Daoy (cell line): ENCODE results near the gene GSC2. TPM values are rescaled to one million over a fixed set of nuclear protein-coding genes. Genes with fewer than 3 reads are reported as not detected.
"Not testable (repeated sequence)": the region's sequence is repeated elsewhere in the genome, so short reads cannot be mapped to it uniquely, and the experiment has no call there.

Source experiments
- DNase-seq: peaks from one replicate; pipeline ENCODE4 v3.0.0-alpha.2; 2015; ENCODE audit warnings: low read depth
- total RNA-seq: library from RNA; depleted of rRNA; stranded (reverse); fragments of >200 nt; shearing (Covaris generic); gene quantifications from 2 replicates; pipeline ENCODE4 v1.2.3, GENCODE V29; 2014

The GSC2 gene
- total RNA-seq, 1 experiment from 2014 or later = not detected

GRCh38 chr22:19178065-19178656 lies 28.1 kb upstream of the GSC2 start:
- DNase-seq = peak; percentile 59

DNA sequence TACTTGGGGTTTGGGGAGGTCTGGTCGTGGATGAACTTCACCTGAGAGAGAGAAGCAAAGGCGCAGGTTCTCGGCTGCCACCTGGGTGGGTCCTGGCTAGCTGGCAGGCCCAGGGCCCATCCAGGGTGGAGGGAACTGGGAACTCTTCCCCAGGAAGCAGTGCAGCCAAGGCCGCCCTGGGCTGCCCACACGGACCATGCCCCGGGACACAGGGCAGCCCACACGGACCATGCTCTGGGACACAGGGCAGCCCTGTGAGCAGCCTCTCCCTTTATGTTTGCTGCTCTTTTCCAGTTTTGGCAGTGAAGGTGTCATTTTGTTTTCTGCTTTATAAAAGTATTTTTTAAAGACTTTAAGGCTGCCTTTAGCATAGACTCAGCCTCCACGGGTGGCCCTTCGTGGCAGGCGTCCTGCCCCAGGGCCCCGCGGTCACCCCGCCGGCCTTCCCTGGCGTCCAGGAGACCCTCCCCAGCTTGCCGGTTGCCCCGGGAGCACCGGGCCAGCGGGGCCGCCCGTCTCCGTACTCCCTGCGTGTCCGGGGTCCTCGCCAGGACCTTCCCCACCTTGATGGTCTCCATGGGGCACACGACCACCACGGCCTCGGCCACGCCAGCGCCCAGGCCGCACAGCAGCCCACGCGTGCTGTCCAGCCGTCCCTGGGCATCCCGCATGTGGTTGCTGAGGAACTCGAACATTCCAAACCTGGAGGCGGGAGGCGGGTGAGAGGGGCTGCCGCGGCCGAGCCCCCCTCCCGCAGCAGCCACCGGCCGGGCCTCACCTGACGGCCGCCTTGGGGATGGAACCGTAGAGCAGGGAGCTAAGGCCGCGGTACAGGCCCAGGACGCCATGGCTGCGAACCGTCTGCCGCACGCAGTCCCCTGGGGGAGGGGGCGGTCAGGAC lies 27.3 kb upstream of the GSC2 start:
- DNase-seq = no peak

GRCh38 chr22:19176732-19177131 lies 26.6 kb upstream of the GSC2 start:
- DNase-seq = no peak

- no peak for DNase-seq
Observed at GRCh38 chr22:19176175-19176643, 26.1 kb upstream of the GSC2 start.

DNA sequence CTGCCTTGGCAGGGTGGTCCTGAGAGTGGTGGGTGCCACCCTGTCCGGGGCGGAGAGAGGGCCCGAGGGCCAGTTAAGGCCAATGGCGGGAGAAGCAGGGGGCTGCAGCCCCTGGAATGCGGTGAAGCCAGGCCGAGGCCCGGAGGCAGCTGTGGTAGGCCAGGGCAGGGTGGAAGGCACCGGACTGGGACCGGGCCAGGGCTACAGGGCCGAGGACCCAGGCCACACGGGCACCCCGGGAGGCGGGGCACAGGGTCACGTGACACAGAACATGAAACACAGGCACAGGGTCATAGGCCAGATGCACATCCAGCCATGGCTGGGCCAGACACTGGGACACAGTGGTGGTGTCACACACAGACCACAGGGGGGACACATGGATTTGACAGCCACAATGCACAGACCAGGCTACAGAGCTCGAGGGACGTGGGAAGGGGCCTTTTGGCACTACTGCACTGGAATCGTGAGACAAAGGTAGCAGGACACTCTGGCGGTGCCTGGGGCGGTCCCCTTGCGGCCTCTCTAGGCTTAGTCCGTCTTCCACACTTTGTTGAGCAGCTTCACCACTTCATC lies 25.6 kb upstream of the GSC2 start:
- no peak for DNase-seq

- no peak for DNase-seq
Observed at GRCh38 chr22:19175026-19175601, 25.0 kb upstream of the GSC2 start.

- DNase-seq = peak; percentile 56
Observed at GRCh38 chr22:19174106-19175025, 24.3 kb upstream of the GSC2 start.

DNA sequence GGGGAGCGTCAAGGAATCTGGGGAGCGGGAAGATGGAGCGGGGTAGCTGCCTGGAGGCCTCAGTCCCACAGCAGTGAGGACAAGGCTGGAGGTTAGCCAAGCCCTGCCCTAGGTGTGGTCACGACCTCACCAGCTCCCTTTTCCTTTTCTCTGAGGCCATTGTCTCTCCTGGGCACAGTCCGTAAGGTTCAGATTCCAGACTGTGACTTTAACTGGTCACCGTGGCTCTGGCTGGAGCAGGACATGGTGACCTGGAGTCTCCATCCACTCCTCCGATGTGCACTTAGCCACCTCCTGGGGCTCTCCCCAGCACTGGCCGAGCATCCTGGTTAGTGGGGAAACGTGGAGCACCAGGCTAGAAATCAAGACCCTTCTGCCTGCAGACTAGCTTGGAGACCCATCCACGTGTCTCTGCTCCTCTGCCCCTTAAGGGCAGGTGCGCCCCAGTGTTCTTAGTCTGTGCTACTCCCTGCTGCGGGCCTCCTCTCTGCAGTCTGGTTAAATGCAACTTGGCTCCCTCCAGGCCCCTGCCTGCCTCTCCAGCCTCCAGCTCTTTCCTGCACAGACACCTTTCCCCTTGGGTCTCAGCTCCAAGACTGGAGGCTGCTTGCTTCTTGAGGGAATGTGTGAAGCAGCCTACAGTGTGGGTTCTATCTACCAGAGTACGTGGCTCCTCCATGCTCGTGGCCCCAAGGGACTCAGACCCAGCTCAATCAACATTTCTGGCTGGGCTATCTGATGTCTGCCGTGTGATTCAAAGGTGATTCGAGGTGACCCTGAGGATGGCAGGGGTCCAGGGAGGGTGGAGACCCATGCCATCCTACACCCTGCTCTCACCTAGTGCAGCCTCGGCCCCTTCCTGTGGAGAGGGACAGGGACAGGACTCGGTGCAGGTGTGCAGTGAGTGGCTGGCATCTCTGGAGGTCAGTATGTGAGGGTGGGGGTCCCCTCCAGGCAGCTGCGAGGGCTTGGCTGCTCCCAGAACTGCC lies 23.2 kb upstream of the GSC2 start:
- DNase-seq = no peak

- DNase-seq = no peak
Observed at GRCh38 chr22:19172213-19173046, 22.3 kb upstream of the GSC2 start.

- no peak for DNase-seq
Observed at GRCh38 chr22:19169947-19170318, 19.8 kb upstream of the GSC2 start.

GRCh38 chr22:19169002-19169946 lies 19.2 kb upstream of the GSC2 start:
- DNase-seq = no peak

DNA sequence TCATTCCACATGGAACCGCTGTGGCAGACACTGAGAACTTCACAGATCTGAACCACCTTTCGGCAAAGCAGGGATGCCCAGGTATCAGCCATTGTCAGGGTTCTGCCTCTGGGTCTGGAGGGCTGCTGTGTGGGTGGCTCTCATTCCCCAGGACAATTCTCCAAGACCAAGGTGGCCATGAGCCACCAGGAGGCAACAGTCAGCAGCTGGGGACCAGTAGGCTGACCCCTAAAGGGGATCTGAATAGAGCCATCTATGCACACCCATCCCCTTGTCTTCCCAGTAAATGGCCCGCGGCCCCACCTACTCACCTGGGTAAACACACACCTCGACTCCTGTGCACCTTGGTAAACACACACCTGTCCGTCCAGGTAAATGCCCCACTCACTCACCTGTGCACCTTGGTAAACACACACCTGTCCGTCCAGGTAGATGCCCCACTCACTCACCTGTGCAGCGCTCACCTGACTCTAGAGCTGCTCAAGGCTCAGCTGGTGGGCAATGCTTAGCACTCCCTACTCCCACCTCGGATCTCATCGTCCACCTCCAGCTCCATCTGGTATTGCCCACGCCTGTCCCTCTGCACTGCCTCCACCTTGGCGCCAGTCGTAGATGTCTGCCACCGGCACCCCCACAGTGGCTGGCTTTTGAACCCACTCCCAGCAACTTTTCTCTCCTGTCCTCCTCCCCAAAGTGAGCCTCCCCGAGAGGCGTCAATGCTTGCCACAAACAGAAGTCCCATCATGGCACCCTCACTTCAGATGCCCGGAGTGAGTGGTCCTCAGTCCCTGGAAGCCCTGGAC lies 18.2 kb upstream of the GSC2 start:
- no peak for DNase-seq

GRCh38 chr22:19167106-19167869 lies 17.2 kb upstream of the GSC2 start:
- no peak for DNase-seq

- no peak for DNase-seq
Observed at GRCh38 chr22:19166421-19166820, 16.3 kb upstream of the GSC2 start.

DNA sequence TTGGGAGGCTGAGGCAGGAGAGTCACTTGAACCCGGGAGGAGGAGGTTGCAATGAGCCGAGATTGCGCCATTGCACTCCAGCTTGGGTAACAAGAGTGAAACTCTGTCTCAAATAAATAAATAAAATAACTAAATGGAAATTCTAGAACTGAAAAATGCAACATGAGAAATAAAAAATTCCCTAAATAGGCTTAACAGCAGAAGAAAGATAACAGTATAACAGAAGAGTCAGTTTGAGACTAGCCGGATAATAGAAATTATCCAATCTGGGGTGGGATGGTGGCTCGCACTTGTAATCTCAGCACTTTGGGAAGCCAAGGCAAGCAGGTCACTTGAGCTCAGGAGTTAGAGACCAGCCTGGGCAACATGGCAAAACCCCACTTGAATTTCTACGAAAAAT lies 14.3 kb upstream of the GSC2 start:
- DNase-seq = no peak

GRCh38 chr22:19158649-19159048 lies 8.6 kb upstream of the GSC2 start:
- DNase-seq = not testable (repeated sequence)
